Measurements from ENCODE around the gene JCAD. TPM values are rescaled to one million over a fixed set of nuclear protein-coding genes. Genes with fewer than 3 reads are reported as not detected.

JCAD gene
- polyA plus RNA-seq, 1 of the 3 experiments (the other 2 are of a cell fraction): 19.0 TPM

DNA sequence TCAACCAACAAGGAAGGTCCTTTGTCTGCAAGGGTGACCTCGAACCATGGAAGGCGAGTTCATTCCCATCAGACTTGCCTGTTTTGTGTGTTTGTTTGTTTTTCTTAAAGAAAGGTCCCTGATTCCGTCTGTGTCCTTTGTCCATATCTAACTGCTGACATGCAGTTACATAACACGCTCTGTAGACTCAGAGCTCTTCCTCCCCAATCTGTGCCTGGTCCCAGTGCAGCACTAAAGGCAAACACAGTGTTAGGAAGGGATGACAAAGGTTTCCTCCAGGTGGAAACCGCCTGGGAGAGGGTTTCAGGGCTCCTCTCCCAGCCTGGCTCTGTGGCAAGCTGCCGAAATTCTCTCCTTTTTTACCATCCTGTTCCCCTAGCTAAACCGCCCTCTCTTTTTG, 13.4 kb downstream of the JCAD start:
- no peaks in the 10 kb centered on the region for H3K9me2 ChIP-seq
- POLR2A ChIA-PET: no interaction called here
- no peaks in the 10 kb centered on the region for H3K9me3 ChIP-seq
- peaks cover 5% of the 10 kb centered on the region for H3F3A ChIP-seq (replicated peaks; ENCODE audit: insufficient read depth)
- H4K20me1 ChIP-seq (ENCODE audit: insufficient read depth): peaks cover 100% of the 10 kb centered on the region
- H2AFZ ChIP-seq (ENCODE audit: low read depth): no peak overlapping the region
- TF ChIP-seq RAD21 (IDR thresholded peaks at IDR 0.05; ENCODE audit: low read length) (no peak), ZBTB33 (IDR thresholded peaks at IDR 0.05; ENCODE audit: borderline replicate concordance, low read depth) (no peak), TCF12 (IDR thresholded peaks at IDR 0.05) (no peak), EZH2phosphoT487 (IDR thresholded peaks at IDR 0.05; ENCODE audit: borderline replicate concordance, low read depth) (no peak), TEAD4 (IDR thresholded peaks at IDR 0.05; ENCODE audit: borderline replicate concordance, insufficient read depth) (no peak), FOXM1 (IDR thresholded peaks at IDR 0.05; ENCODE audit: low read depth) (no peak), EP300 (IDR thresholded peaks at IDR 0.05; ENCODE audit: borderline replicate concordance in 1 of 2, low read depth in 1 of 2, low read length in 1 of 2) (no peak), NRF1 (IDR thresholded peaks at IDR 0.05; ENCODE audit: low read depth, low read length) (no peak), MXI1 (IDR thresholded peaks at IDR 0.05; ENCODE audit: low read depth, low read length) (no peak), MEF2A (IDR thresholded peaks at IDR 0.05; ENCODE audit: borderline replicate concordance, low read depth) (no peak), YY1 (IDR thresholded peaks at IDR 0.05; ENCODE audit: low read depth) (no peak), RXRA (IDR thresholded peaks at IDR 0.05; ENCODE audit: borderline replicate concordance, low read depth) (no peak), FOXJ3 (CRISPR knock-in tag; IDR thresholded peaks at IDR 0.05) (no peak), POLR2AphosphoS5 (IDR thresholded peaks at IDR 0.05; ENCODE audit: low read depth, low read length) (no peak), GATA2 (CRISPR knock-in tag; IDR thresholded peaks at IDR 0.05) (no peak), GABPA (IDR thresholded peaks at IDR 0.05; ENCODE audit: low read depth) (no peak), CTCF (IDR thresholded peaks at IDR 0.05) (no peak)
- TF ChIP-seq, protein P1, sequence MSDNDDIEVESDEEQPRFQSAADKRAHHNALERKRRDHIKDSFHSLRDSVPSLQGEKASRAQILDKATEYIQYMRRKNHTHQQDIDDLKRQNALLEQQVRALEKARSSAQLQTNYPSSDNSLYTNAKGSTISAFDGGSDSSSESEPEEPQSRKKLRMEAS (IDR thresholded peaks at IDR 0.05; ENCODE audit: low read depth): no peak
- TF ChIP-seq, protein P2, sequence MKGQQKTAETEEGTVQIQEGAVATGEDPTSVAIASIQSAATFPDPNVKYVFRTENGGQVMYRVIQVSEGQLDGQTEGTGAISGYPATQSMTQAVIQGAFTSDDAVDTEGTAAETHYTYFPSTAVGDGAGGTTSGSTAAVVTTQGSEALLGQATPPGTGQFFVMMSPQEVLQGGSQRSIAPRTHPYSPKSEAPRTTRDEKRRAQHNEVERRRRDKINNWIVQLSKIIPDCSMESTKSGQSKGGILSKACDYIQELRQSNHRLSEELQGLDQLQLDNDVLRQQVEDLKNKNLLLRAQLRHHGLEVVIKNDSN (IDR thresholded peaks at IDR 0.05; ENCODE audit: borderline replicate concordance, low read depth): no peak
- no peaks in the 10 kb centered on the region for H3K27me3 ChIP-seq (ENCODE audit: insufficient read depth)
- H3K9ac ChIP-seq: no peak overlapping the region
- CTCF ChIA-PET: no interaction called here
- WGBS (ENCODE audit: low lambda C conversion rate): 94% methylated on average over 7 of the region's 7 CpGs
- H3K79me2 ChIP-seq (ENCODE audit: insufficient read depth): peaks cover 100% of the 10 kb centered on the region
- DNase-seq: no peak
- no peak overlapping the region for H3K27ac ChIP-seq (ENCODE audit: low read depth in 2 of 2, low read length in 1 of 2)
- H3K4me2 ChIP-seq: no peak overlapping the region
- peaks cover 62 to 70% of the 10 kb centered on the region in 2 experiments for H3K36me3 ChIP-seq (replicated peaks in 1 of 2; ENCODE audit: control insufficient read depth in 1 of 2, insufficient read depth in 2 of 2, low read length in 1 of 2)
- no peak overlapping the region for H3K4me3 ChIP-seq (ENCODE audit: low read depth in 2 of 2, low read length in 1 of 2)
- peaks cover 3 to 4% of the 10 kb centered on the region in 2 experiments; a peak in 2 of 4 replicates for H3K4me1 ChIP-seq (ENCODE audit: control insufficient read depth in 1 of 2, insufficient read depth in 2 of 2, low read depth in 1 of 2, low read length in 1 of 2)
